HFF-Myc (cell line): ENCODE measurements around the gene SMIM34.
"Not testable (repeated sequence)": the region's sequence is repeated elsewhere in the genome, so short reads cannot be mapped to it uniquely, and the experiment has no call there.

Experiments used
- DNase-seq: peaks from one replicate; pipeline ENCODE4 v3.0.0-alpha.2; 2011; ENCODE audit warnings: low read depth; ENCODE audit errors: extremely low read depth
- H3K4me3 ChIP-seq: replicated peaks from 2 replicates; pipeline ENCODE4 v1.5.1; 2011; ENCODE audit warnings: low read depth, mild to moderate bottlenecking, control low read depth, low read length

The SMIM34 gene, protein sequence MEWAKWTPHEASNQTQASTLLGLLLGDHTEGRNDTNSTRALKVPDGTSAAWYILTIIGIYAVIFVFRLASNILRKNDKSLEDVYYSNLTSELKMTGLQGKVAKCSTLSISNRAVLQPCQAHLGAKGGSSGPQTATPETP

GRCh38 chr21:34423805-34424204, at the start of gene SMIM34:
Gene SMIM34 (minus strand): TSS chr21:34423951. CDS start chr21:34423839, 112 bp downstream.
- not testable (repeated sequence) for H3K4me3 ChIP-seq, DNase-seq

DNA sequence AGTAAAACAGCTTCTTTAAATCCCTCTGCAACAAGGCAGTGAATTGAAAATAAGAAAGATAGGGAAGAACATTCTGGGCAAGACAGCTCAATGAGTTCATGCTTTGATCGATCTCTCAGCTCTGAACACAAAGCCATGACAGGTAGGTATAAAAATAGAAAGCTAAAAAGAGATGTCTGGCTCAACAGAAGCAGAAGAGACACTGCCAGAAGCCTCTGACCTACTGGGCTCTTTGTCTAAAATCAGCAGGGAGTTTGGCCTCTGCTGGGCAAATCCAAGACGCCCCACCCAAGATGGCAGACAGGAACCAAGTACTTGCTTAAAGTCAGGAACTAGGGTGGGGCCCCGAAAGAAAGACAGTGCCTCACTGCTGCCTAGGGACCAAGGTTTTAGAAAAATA, 43.6 kb upstream of the SMIM34 start:
- H3K4me3 ChIP-seq, DNase-seq: not testable (repeated sequence)

DNA sequence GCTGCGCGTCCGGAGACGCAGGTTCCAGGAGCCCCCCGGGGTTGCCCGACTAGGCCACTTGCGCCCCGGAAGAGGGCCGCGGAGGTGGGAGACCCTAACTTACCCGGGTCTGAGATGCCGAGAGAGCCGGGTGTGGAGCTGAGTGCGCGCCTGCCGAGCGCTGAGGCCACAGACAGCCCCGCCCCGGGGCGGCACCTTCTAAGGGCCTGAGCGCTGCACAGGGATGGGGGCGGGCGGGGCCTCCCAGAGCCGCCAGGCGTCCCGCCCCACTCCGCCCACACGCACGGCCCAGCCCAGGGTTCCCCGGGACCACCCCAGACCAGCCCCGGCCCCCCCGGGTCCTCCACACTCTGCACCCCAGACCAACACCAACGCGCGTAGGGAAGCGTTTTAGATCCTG, 35.7 kb upstream of the SMIM34 start:
- H3K4me3 ChIP-seq, DNase-seq: not testable (repeated sequence)

DNA sequence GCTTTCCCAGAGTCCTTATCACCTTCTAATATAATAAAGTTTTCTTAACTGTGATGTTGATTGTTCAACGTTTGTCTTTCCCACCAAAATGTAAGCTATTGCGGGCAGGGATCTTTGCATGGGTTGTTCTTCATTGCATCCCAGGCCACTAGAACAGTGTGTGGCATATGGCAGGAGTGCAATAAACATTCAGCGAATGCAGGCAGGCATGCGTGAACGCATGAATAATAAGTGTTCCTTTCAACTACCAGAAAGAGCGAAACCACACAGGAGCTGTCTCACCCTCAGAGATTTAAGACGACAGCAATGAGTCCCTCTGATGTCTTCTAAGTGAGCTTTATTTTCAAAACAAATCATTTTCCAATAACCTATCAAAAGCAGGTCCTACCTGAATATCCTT, 34.5 kb upstream of the SMIM34 start:
- H3K4me3 ChIP-seq, DNase-seq: not testable (repeated sequence)

DNA sequence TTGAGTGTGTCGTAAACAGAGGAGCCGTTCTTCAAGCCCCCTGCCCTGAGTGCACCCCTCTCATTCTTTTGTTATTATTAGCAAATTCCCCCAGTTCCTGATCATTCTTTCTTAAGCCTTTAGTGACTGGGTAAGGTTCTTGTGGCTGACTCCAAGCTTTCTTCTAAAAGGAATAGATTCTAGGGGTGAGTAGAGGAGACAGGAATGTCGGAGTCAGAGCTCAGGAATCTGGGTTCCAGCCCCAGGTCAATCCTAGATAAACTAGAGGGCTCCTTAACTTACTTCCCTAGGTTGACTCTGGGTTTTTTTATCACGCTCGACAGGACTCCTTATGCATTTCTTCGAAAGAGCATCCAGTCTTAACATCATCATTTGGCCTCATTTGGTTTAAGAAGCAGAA, 32.4 kb upstream of the SMIM34 start:
- H3K4me3 ChIP-seq, result not testable (repeated sequence)

GRCh38 chr21:34455628-34456027, 31.9 kb upstream of the SMIM34 start:
- H3K4me3 ChIP-seq, result not testable (repeated sequence)

More for the DNA sequence above, 32.4 kb upstream of the SMIM34 start:
- not testable (repeated sequence) for DNase-seq

GRCh38 chr21:34447018-34447417, 23.3 kb upstream of the SMIM34 start:
- DNase-seq, H3K4me3 ChIP-seq: not testable (repeated sequence)

More at GRCh38 chr21:34455628-34456027, 31.9 kb upstream of the SMIM34 start:
- not testable (repeated sequence) for DNase-seq

GRCh38 chr21:34443486-34443885, 19.7 kb upstream of the SMIM34 start:
- not testable (repeated sequence) for DNase-seq, H3K4me3 ChIP-seq

DNA sequence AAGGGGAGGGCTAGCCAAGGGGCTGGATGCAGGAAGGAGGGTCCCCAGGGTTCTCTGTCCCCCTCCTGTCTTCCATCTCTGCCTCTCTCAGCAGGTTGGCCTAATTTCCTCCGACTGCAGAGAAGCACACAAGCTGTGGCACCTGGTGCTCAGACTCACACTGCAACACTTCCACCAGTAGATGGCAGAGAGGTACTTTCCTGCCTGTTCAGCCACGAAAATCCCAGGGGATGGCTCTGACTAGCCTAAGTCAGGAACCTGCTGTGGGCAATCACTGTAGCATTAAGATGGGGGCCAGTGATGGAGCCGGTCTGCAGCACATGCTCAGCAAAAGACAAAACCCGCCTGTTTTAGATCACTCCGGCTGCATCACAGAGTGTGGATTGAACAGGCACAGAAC, 6.0 kb upstream of the SMIM34 start:
- H3K4me3 ChIP-seq, DNase-seq: not testable (repeated sequence)

DNA sequence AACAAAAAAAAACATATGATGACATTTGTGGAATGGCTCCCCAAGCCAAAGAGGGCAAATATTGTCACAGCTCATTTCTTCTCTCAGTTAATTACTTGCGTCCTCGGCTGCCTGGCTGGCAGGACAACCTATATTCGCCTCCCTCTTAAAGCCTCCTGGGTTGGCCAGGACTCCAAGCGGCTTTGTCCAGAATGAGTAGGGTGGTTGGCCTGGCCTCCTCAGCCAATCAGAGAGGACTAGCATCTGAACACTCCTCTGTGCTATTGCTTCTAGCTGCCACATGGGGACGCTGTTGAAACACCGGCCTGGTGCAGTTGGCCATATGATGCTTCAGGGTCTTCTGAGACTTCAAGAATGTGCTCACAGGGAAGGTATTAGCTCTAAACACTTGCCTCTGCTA, 4.7 kb upstream of the SMIM34 start:
- H3K4me3 ChIP-seq, DNase-seq: not testable (repeated sequence)

DNA sequence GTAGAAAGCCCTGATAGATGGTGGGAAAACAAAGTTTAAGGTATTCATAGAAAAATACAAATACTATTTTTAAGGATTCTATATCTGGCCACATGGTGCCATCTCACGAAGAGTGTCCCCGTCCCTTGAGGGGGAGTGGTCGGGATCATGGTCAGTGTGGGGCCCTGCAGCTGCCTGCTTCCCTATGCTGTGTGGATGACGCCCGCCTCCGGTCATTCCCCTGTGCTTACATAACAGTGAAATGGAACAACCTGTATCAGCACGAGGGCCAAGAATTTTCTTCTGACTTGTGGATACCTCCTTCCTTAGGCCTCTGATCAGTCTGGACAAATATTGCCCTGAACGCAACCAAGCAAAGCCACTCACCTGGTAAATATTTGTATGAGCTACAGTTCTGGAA, 3.6 kb upstream of the SMIM34 start:
- DNase-seq, H3K4me3 ChIP-seq: not testable (repeated sequence)

DNA sequence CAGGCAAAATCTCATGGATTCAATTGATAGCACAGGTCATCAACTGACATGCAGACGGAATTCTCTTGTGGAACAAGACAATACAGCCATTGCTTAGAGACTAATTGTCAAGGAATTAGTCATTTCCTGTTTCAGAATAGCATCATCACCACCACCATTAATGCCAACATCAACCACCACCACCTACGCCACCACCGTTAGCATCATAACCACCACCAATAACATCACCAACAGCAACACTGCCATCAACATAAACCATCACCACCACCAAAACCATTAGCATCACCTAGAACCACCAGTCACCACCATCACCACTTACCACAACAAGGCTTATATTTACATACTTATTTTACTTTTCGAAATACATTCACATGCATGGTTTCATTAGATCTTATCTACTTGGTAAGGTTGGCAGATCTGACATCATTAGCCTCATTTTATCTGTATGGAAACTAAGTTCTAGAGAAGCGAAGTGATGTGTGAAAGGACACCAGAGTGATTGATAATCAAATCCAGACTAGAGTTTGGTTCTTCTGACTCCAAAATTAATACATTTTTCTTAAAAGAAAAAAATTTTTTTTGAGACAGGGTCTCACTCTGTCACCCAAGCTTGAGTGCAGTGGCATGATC, 6.2 kb downstream of the SMIM34 start:
- DNase-seq, H3K4me3 ChIP-seq: not testable (repeated sequence)

DNA sequence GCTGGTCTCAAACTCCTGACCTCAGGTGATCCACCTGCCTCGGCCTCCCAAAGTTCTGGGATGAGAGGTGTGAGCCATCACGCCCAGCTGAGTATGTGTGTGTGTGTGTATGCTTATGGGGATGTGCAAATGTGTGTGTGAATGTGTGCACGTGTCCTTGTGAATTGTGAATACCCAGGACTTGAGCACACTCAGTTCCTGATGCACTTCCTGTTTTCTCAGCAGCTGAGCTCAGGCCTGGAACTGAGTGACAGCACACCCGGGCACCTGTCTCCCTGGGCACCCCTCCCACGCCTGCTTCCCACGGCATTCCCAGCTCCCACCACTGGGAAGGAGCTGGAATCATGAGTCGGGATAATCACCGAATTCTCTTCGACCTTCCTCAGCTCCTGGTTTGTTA, 16.5 kb downstream of the SMIM34 start:
- not testable (repeated sequence) for DNase-seq, H3K4me3 ChIP-seq

DNA sequence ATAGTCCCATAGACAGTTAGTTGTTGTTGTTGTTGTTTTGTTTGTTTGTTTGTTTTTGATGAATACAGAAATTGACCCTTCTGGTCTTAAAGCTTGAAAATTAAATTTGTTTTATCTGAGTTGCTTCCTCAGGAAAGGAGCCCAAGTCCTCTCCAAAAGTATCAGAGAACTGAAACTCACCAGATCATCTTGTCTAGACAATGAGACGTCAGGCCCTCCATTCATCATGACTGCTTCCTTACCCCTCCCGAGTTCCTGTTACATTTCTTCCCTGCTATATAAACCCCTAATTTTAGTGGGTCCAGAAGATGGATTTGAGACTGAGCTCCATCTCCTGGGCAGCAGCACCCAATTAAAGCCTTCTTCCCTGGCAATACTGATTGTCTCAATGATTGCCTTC, 17.1 kb downstream of the SMIM34 start:
- not testable (repeated sequence) for H3K4me3 ChIP-seq, DNase-seq

DNA sequence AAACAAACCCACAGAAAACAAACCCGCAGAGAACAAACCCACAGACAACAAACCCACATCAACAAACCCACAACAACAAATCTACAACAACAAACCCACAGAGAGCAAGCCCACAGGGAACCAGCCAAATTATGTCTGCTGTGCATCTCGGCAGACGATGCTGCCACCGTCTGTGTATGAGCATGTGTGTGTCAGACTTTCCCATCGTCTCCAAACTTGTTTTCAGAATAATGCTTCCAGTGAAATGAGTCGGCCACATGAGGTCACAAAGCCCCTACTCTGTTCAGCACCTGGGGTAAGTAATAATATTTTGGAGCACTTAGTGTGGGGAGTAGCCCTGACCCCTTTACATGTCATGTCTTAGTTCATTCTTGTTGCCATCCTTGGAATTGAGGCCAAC, 17.6 kb downstream of the SMIM34 start:
- H3K4me3 ChIP-seq, DNase-seq: not testable (repeated sequence)

- DNase-seq, H3K4me3 ChIP-seq: not testable (repeated sequence)
Observed at GRCh38 chr21:34405686-34406085, 18.1 kb downstream of the SMIM34 start.

DNA sequence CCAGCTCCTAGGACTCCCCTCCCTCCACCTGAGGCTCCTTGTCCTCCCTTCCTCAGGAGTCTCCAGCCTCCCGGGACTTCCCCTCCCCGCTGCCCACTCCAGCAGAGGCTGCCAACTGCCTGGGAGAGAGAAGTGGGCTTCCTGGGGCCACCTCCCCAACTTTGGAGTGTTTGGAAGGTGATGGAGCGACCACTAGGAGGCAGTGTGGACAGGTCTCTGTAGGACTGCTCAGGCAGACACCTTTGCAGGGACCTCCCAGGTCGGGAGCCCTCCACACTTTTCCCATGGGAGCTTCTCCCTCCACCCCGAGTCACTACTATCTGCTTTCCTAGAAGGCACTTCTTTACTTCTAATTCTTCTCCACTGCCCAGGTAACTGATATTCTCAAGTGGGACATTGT, 19.0 kb downstream of the SMIM34 start:
- H3K4me3 ChIP-seq, DNase-seq: not testable (repeated sequence)

GRCh38 chr21:34400522-34400921, 23.2 kb downstream of the SMIM34 start:
- DNase-seq, H3K4me3 ChIP-seq: not testable (repeated sequence)

GRCh38 chr21:34383724-34384415, 39.9 kb downstream of the SMIM34 start:
- DNase-seq, result not testable (repeated sequence)

More at GRCh38 chr21:34383724-34384415, 39.9 kb downstream of the SMIM34 start:
- not testable (repeated sequence) for H3K4me3 ChIP-seq
